HG03460 (cell line): ENCODE measurements around the gene CSNK2B.
"Not testable (repeated sequence)": the region's sequence is repeated elsewhere in the genome, so short reads cannot be mapped to it uniquely, and the experiment has no call there.

Experiments
- ATAC-seq: cut with Tn5 transposase; IDR thresholded peaks from one replicate; pipeline ENCODE4 v1.9.1; 2021; ENCODE audit not compliant: unreplicated experiment

Gene CSNK2B

GRCh38 chr6:31687860-31688693 is 22.2 kb downstream of the CSNK2B start:
- ATAC-seq, result no peak

GRCh38 chr6:31689249-31690110 is 23.6 kb downstream of the CSNK2B start:
- ATAC-seq, result no peak

- ATAC-seq, result no peak
Observed at GRCh38 chr6:31690231-31691077, 24.6 kb downstream of the CSNK2B start.

GRCh38 chr6:31691078-31691463 is 25.2 kb downstream of the CSNK2B start:
- ATAC-seq, result no peak

DNA sequence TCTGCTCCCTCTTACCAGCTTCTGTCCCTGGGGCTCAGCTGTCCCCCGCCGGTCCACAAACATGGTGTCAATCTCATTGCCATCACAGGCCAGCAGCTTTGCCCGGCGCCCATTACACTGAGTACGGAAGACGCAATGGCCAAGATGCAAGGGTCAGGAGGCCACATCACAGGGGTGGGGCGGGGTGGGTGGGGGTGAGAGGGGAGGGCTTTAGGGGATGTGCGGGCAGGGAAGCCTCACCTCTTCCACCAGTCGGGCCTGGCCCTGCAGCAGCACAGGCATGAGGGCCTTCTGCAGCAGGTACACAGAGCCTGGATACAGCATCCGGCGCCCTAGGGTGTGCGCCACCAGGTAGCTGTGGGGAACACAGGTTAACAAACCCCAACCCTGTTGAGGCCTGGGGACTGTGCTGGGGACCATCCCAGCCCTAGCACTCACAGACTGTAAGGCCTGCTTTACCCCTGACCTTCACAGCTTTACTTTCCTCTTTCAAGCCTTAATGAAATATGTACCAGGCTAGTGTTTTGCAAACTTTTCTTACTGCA is 25.8 kb downstream of the CSNK2B start:
- no peak for ATAC-seq

DNA sequence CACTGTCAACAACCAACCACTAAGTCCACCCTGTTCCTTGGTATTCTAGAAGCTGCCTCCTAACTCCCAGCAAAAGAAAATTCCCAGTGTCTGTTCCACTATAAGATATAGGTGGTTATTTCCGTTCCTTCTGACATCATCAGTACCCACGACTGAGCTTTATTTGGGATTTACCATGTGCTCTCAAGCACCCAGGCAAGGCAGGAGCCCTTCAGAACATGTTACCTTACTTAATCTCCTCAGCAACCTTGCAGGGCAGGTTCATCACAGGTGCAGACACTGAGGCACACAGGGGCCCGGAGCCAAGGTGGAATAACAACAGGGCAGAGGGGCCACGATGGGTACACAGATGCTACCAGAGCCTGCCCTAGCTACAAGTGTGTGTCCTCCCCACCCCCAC is 26.5 kb downstream of the CSNK2B start:
- no peak for ATAC-seq

GRCh38 chr6:31692886-31693285 is 27.0 kb downstream of the CSNK2B start:
- ATAC-seq, result no peak

DNA sequence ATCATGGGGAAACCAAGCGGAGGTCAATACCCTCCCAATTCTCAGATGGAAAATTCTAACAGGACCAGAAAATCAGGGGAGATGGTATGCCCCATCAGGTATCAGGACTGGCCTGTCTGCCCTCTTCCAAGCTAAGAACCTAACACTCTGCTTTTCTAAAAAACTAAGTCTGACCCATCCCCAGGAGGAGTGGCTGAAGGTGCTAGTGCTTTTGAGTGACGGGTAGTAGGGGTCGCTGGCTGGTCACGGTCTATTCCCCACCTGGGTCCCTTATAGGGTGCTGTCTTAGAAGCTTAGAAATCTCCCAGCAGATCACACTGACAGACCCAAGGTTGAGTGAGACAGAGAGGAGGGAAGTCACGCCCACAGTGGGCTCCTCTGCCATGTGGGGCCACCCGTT is 27.7 kb downstream of the CSNK2B start:
- ATAC-seq, result no peak

- ATAC-seq, result no peak
Observed at GRCh38 chr6:31697555-31697954, 31.7 kb downstream of the CSNK2B start.

DNA sequence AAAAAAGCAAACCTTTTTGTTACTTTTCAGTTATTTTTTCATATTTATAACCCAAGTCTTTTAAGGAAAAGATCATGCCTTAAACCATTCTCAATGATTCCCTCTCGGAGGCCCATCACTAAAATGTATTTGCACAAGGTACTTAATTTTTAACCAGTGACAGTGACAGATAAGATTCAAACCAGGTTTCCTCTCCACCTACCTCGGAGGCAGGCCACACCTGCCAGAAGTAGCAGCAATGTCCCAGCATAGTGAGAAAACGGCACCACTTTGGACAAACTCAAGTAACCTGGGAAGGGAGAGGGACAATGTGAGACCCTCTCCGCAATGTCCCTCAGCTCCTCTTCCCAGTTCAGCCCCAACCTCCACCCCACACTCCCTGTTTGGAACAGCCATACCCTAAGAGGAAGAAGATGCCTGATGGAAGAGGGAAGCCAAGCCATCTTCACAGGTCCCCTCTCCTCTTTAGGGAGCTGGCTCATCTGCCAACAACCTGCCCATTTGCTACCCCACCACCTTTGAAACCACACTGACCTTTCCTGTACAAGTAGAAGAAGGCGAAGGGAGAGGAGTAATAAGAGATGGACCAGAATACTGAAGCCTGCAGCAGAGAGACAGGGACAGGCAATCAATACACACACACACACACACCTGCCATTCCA is 35.0 kb downstream of the CSNK2B start:
- ATAC-seq, result no peak

GRCh38 chr6:31701666-31702404 is 36.0 kb downstream of the CSNK2B start:
- no peak for ATAC-seq

DNA sequence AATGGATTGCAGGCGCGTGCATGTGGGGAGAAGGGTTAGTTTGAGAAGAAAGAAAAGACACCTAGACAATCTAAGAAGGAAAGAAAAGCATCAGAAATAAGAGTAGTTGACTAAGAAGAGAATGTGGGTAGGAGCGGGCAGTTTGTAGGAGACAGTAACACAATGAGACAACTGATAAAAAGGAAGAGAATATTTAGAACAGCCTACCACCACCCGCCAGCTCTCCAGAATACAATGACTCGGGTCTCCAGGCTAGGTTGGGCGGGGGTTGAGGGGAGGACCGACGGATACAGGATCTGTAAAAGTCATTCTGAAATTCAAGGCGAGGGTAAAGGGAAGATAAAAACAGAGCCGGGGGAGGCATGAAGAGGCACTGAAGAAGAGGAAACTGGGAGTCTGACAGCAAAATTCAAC is 36.5 kb downstream of the CSNK2B start:
- ATAC-seq, result no peak

- peak; percentile 85 for ATAC-seq
Observed at GRCh38 chr6:31702819-31703716, 37.2 kb downstream of the CSNK2B start, which contains the start of gene ABHD16A. Gene ABHD16A (minus strand): TSS chr6:31703324. CDS start chr6:31703281, 43 bp downstream.

GRCh38 chr6:31705931-31706330 is 40.1 kb downstream of the CSNK2B start:
- no peak for ATAC-seq

GRCh38 chr6:31706599-31706998 is 40.7 kb downstream of the CSNK2B start, which contains the start of gene LY6G6F:
Gene LY6G6F (plus strand): TSS chr6:31706866. CDS start chr6:31706907, 41 bp downstream.
- no peak for ATAC-seq

GRCh38 chr6:31707701-31708100 is 41.8 kb downstream of the CSNK2B start:
- no peak for ATAC-seq

DNA sequence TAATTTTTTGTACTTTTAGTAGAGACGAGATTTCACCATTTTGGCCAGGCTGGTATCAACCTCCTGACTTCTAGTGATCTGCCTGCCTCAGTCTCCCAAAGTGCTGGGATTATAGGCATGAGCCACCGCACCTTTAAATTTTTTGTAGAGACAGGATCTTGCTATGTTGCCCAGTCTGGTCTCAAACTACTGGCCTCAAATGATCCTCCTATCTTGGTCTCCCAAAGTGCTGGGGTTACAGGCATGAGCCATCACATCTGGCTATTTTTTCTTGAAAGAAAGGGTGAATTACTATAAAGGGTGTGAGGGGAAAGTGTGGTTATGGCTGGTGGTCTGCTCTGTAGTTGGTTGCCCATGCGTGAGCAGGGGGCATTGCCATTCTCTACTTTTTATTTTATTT is 42.3 kb downstream of the CSNK2B start:
- no peak for ATAC-seq

DNA sequence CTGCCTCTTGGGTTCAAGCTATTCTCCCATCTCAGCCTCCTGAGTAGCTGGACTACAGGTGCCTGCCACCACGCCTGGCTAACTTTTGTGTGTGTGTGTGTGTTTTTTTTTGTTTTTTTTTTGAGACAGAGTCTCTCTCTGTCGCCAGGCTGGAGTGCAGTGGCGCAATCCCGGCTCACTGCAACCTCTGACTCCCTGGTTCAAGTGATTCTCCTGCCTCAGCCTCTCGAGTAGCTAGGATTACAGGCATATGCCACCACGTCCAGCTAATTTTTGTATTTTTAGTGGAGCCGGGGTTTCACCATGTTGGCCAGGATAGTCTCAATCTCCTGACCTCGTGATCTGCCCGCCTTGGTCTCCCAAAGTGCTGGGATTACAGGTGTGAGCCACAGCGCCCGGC is 43.3 kb downstream of the CSNK2B start:
- not testable (repeated sequence) for ATAC-seq
